Neural cell (in vitro differentiated cells): ENCODE results near the gene ZNF160.
A peak's percentile ranks its signal among the peaks of the same experiment; 100 is the strongest.

Source experiments
- EZH2 ChIP-seq: fragments of 200-600, 300-800 bp; shearing (Covaris generic), sonication (generic); IDR thresholded peaks from 2 replicates; pipeline ENCODE4 v1.6.1; 2014; ENCODE audit warnings: antibody characterized with exemption, low read length, borderline replicate concordance, mild to moderate bottlenecking; ENCODE audit not compliant: insufficient read depth, poor library complexity, severe bottlenecking
- POLR2AphosphoS5 ChIP-seq: IDR thresholded peaks from 2 replicates; pipeline ENCODE4 v1.6.1; 2012
- RAD21 ChIP-seq: fragments of 450-650 bp; conservative IDR thresholded peaks from 2 replicates; pipeline ENCODE4 v1.6.1; 2014; ENCODE audit warnings: antibody characterized with exemption, mild to moderate bottlenecking, moderate library complexity
- REST ChIP-seq: IDR thresholded peaks from 2 replicates; pipeline ENCODE4 v1.6.1; 2012; ENCODE audit warnings: borderline replicate concordance
- TF ChIP-seq, protein P1 (sequence below): fragments of 450-650 bp; IDR thresholded peaks from 2 replicates; pipeline ENCODE4 v1.5.1; 2014; ENCODE audit warnings: antibody characterized with exemption, mild to moderate bottlenecking, moderate library complexity; ENCODE audit not compliant: poor library complexity, severe bottlenecking

- TF ChIP-seq POLR2AphosphoS5, result peak; percentile 80
- TF ChIP-seq, protein P1, sequence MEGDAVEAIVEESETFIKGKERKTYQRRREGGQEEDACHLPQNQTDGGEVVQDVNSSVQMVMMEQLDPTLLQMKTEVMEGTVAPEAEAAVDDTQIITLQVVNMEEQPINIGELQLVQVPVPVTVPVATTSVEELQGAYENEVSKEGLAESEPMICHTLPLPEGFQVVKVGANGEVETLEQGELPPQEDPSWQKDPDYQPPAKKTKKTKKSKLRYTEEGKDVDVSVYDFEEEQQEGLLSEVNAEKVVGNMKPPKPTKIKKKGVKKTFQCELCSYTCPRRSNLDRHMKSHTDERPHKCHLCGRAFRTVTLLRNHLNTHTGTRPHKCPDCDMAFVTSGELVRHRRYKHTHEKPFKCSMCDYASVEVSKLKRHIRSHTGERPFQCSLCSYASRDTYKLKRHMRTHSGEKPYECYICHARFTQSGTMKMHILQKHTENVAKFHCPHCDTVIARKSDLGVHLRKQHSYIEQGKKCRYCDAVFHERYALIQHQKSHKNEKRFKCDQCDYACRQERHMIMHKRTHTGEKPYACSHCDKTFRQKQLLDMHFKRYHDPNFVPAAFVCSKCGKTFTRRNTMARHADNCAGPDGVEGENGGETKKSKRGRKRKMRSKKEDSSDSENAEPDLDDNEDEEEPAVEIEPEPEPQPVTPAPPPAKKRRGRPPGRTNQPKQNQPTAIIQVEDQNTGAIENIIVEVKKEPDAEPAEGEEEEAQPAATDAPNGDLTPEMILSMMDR, result no peak
- TF ChIP-seq RAD21, result no peak
- peak; percentile 25 for TF ChIP-seq REST
- TF ChIP-seq EZH2, result no peak
Measured at GRCh38 chr19:53132141-53132991, 29.1 kb upstream of the ZNF160 start, which contains the start of gene ZNF415.
